Measurements from ENCODE around the gene CHRNB2.

- TF ChIP-seq EZH2phosphoT487 (IDR thresholded peaks at IDR 0.05) (no peak), EZH2 (IDR thresholded peaks at IDR 0.05) (no peak), CTCF (IDR thresholded peaks at IDR 0.05) (no peak)
These were observed 35.7 kb downstream of the CHRNB2 start for GRCh38 chr1:154603317-154603716.

All from neural progenitor cell (in vitro differentiated cells).